Measurements from ENCODE around the gene STAT4. TPM values are rescaled to one million over a fixed set of nuclear protein-coding genes. Genes with fewer than 3 reads are reported as not detected.

STAT4 gene
- total RNA-seq, 2 donors from 2014 or later, result 3.2 to 8.8 TPM

- no peak overlapping the region for H3K27ac Mint-ChIP-seq
- Histone ChIP-seq H3K9ac (ENCODE audit: extremely low read depth, low read length, poor library complexity, severe bottlenecking) (no peak overlapping the region), H3K36me3 (ENCODE audit: control insufficient read depth, insufficient read depth, low read length) (no peaks in the 10 kb centered on the region), H3K27me3 (ENCODE audit: control insufficient read depth, insufficient read depth, low read length, poor library complexity, severe bottlenecking) (peaks cover 42% of the 10 kb centered on the region), H3K4me1 (ENCODE audit: control insufficient read depth, insufficient read depth, low read length) (peaks cover 5% of the 10 kb centered on the region), H3K4me3 (ENCODE audit: low read length) (peak overlapping the region; percentile 83), H3K9me3 (ENCODE audit: control insufficient read depth, low read length) (no peaks in the 10 kb centered on the region), H3K27ac (ENCODE audit: low read depth, low read length) (no peak overlapping the region)
- no peaks in the 10 kb centered on the region for H3K36me3 Mint-ChIP-seq (ENCODE audit: low read depth)
- WGBS, 2 experiments (ENCODE audit: insufficient coverage in 1 of 2, insufficient read length in 1 of 2), result 93 to 100% methylated on average over 1 to 6 of the region's 6 CpGs
- peaks cover 26% of the 10 kb centered on the region for H3K4me1 Mint-ChIP-seq
- H3K9me3 Mint-ChIP-seq, result no peaks in the 10 kb centered on the region
- peaks cover 75% of the 10 kb centered on the region for H3K27me3 Mint-ChIP-seq (ENCODE audit: insufficient read depth)
- TF ChIP-seq, protein P1, sequence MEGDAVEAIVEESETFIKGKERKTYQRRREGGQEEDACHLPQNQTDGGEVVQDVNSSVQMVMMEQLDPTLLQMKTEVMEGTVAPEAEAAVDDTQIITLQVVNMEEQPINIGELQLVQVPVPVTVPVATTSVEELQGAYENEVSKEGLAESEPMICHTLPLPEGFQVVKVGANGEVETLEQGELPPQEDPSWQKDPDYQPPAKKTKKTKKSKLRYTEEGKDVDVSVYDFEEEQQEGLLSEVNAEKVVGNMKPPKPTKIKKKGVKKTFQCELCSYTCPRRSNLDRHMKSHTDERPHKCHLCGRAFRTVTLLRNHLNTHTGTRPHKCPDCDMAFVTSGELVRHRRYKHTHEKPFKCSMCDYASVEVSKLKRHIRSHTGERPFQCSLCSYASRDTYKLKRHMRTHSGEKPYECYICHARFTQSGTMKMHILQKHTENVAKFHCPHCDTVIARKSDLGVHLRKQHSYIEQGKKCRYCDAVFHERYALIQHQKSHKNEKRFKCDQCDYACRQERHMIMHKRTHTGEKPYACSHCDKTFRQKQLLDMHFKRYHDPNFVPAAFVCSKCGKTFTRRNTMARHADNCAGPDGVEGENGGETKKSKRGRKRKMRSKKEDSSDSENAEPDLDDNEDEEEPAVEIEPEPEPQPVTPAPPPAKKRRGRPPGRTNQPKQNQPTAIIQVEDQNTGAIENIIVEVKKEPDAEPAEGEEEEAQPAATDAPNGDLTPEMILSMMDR (conservative IDR thresholded peaks at IDR 0.05), result no peak
- DNase-seq, result no peak
- H3K4me3 Mint-ChIP-seq, result peak overlapping the region; percentile 63
Observed at GRCh38 chr2:191151331-191151730, 537 bp upstream of the STAT4 start.

DNA sequence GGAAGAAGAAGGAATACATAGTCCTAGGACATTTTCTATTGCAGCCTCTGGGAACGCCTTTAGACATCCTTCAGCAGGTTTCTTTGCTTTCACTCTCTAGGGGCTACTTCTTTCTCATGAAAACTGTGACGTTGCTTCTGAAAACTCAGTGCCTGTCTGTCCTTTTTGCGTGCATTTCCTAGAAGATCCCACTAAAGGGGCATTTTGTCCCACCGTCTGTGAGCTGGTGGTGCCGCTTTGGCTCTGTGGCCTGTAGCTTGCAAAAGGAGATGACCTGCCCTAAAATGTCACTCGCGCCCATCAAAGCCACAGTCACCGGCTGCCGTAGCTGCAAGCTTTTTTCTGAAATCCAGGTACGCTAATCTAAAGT is 579 bp downstream of the STAT4 start:
- TF ChIP-seq, protein P1 (conservative IDR thresholded peaks at IDR 0.05), result no peak
- no peak for DNase-seq
- Mint-ChIP-seq H3K9me3 (no peaks in the 10 kb centered on the region), H3K4me3 (peak overlapping the region; percentile 63), H3K27me3 (ENCODE audit: insufficient read depth) (peaks cover 69% of the 10 kb centered on the region), H3K36me3 (ENCODE audit: low read depth) (no peaks in the 10 kb centered on the region), H3K4me1 (peaks cover 16% of the 10 kb centered on the region), H3K27ac (no peak overlapping the region)
- peak overlapping the region; percentile 9 for H3K9ac ChIP-seq (ENCODE audit: extremely low read depth, low read length, poor library complexity, severe bottlenecking)
- 17% methylated on average over 9 to 10 of the region's 10 CpGs for WGBS, 2 experiments (ENCODE audit: insufficient coverage in 1 of 2, insufficient read length in 1 of 2)
- H3K27me3 ChIP-seq (ENCODE audit: control insufficient read depth, insufficient read depth, low read length, poor library complexity, severe bottlenecking), result peaks cover 42% of the 10 kb centered on the region
- no peak overlapping the region for H3K27ac ChIP-seq (ENCODE audit: low read depth, low read length)
- H3K9me3 ChIP-seq (ENCODE audit: control insufficient read depth, low read length), result no peaks in the 10 kb centered on the region
- no peaks in the 10 kb centered on the region for H3K36me3 ChIP-seq (ENCODE audit: control insufficient read depth, insufficient read depth, low read length)
- H3K4me1 ChIP-seq (ENCODE audit: control insufficient read depth, insufficient read depth, low read length), result peaks cover 2% of the 10 kb centered on the region
- peak overlapping the region; percentile 83 for H3K4me3 ChIP-seq (ENCODE audit: low read length)

GRCh38 chr2:191149391-191149790 is 1.4 kb downstream of the STAT4 start:
- no peaks in the 10 kb centered on the region for H3K36me3 ChIP-seq (ENCODE audit: control insufficient read depth, insufficient read depth, low read length)
- no peaks in the 10 kb centered on the region for H3K36me3 Mint-ChIP-seq (ENCODE audit: low read depth)
- no peak for DNase-seq
- peaks cover 40% of the 10 kb centered on the region for H3K27me3 ChIP-seq (ENCODE audit: control insufficient read depth, insufficient read depth, low read length, poor library complexity, severe bottlenecking)
- WGBS, 2 experiments (ENCODE audit: insufficient coverage in 1 of 2, insufficient read length in 1 of 2), result 97 to 98% methylated on average over 4 of the region's 4 CpGs
- H3K9me3 ChIP-seq (ENCODE audit: control insufficient read depth, low read length), result no peaks in the 10 kb centered on the region
- no peak overlapping the region for H3K4me3 Mint-ChIP-seq
- no peak overlapping the region for H3K9ac ChIP-seq (ENCODE audit: extremely low read depth, low read length, poor library complexity, severe bottlenecking)
- peak overlapping the region; percentile 83 for H3K4me3 ChIP-seq (ENCODE audit: low read length)
- TF ChIP-seq, protein P1 (conservative IDR thresholded peaks at IDR 0.05), result no peak
- H3K4me1 ChIP-seq (ENCODE audit: control insufficient read depth, insufficient read depth, low read length), result no peaks in the 10 kb centered on the region
- H3K27ac Mint-ChIP-seq, result no peak overlapping the region
- no peaks in the 10 kb centered on the region for H3K9me3 Mint-ChIP-seq
- peaks cover 61% of the 10 kb centered on the region for H3K27me3 Mint-ChIP-seq (ENCODE audit: insufficient read depth)
- H3K27ac ChIP-seq (ENCODE audit: low read depth, low read length), result no peak overlapping the region
- peaks cover 13% of the 10 kb centered on the region for H3K4me1 Mint-ChIP-seq
